SK-N-SH (cell line): Measurements from ENCODE around the gene STX19. TPM values are rescaled to one million over a fixed set of nuclear protein-coding genes. Genes with fewer than 3 reads are reported as not detected.

Experiments
- CTCF ChIA-PET: fragments of 300-600, 350-600 bp; formaldehyde crosslinking; extraction: SDS; loops from one replicate; lab custom pipeline; 2021; lab: Yijun Ruan, JAX
- POLR2A ChIA-PET: fragments of 350-600 bp; sonication (Branson Sonifier 250); formaldehyde crosslinking; extraction: SDS; loops from one replicate; lab custom pipeline; 2020; ENCODE audit warnings: antibody characterized with exemption, inconsistent platforms; lab: Yijun Ruan, JAX
- DNase-seq: peaks from one replicate; pipeline ENCODE4 v3.0.0; 2012
- H2AFZ ChIP-seq: fragments of 200-600 bp; sonication (generic); 2 replicates; pipeline ENCODE4 v1.8.1; 2016; ENCODE audit warnings: antibody characterized with exemption, mild to moderate bottlenecking, low read depth
- H3F3A ChIP-seq: fragments of 200-600 bp; sonication (generic); replicated peaks from 2 replicates; pipeline ENCODE3; 2016; ENCODE audit warnings: antibody characterized with exemption, mild to moderate bottlenecking; ENCODE audit not compliant: insufficient read depth
- H3K27ac ChIP-seq, 2 experiments: fragments of 200-500 bp in 1 of 2; fragments of 200-600 bp in 1 of 2; sonication (Bioruptor generic) in 1 of 2; sonication (generic), shearing (Covaris generic) in 1 of 2; 2 replicates each; pipeline versions ENCODE4 v1.5.1 to v1.6.1; 2014 to 2016; ENCODE audit warnings: low read depth in 2 of 2, inconsistent platforms in 1 of 2, low read length in 1 of 2, mild to moderate bottlenecking in 1 of 2, mixed read lengths in 1 of 2
- H3K27me3 ChIP-seq: fragments of 200-600 bp; sonication (generic), shearing (Covaris generic); 2 replicates; pipeline ENCODE4 v1.6.1; 2016; ENCODE audit warnings: mixed run types; ENCODE audit not compliant: insufficient read depth
- H3K36me3 ChIP-seq, 2 experiments: fragments of 200-500 bp in 1 of 2; fragments of 200-600 bp in 1 of 2; sonication (Bioruptor generic) in 1 of 2; sonication (generic) in 1 of 2; replicated peaks in 1 of 2; 2 replicates each; pipeline versions ENCODE3 to v1.5.1; 2014 to 2016; ENCODE audit warnings: low read length in 1 of 2, mild to moderate bottlenecking in 1 of 2; ENCODE audit not compliant: insufficient read depth in 2 of 2, control insufficient read depth in 1 of 2
- H3K4me1 ChIP-seq, 2 experiments: fragments of 200-500 bp in 1 of 2; fragments of 200-600 bp in 1 of 2; sonication (Bioruptor generic) in 1 of 2; sonication (generic), shearing (Covaris generic) in 1 of 2; 2 replicates each; pipeline versions ENCODE4 v1.5.1 to v1.6.1; 2014 to 2016; ENCODE audit warnings: low read depth in 1 of 2, low read length in 1 of 2, mixed run types in 1 of 2; ENCODE audit not compliant: insufficient read depth in 2 of 2, control insufficient read depth in 1 of 2
- H3K4me2 ChIP-seq: fragments of 200-600 bp; sonication (generic), shearing (Covaris generic); 2 replicates; pipeline ENCODE4 v1.6.1; 2017; ENCODE audit warnings: mixed run types
- H3K4me3 ChIP-seq, 2 experiments: fragments of 200-500 bp in 1 of 2; fragments of 200-600 bp in 1 of 2; sonication (Bioruptor generic) in 1 of 2; sonication (generic), shearing (Covaris generic) in 1 of 2; 2 replicates each; pipeline versions ENCODE4 v1.5.1 to v1.8.1; 2014 to 2016; ENCODE audit warnings: low read depth in 2 of 2, inconsistent platforms in 1 of 2, low read length in 1 of 2, mild to moderate bottlenecking in 1 of 2, mixed read lengths in 1 of 2, moderate library complexity in 1 of 2
- H3K79me2 ChIP-seq: fragments of 200-600 bp; sonication (generic); 2 replicates; pipeline ENCODE4 v1.8.1; 2017; ENCODE audit warnings: mild to moderate bottlenecking; ENCODE audit not compliant: insufficient read depth
- H3K9ac ChIP-seq: fragments of 200-600 bp; sonication (generic); 2 replicates; pipeline ENCODE4 v1.6.1; 2017; ENCODE audit warnings: mixed run types
- H3K9me2 ChIP-seq: fragments of 200-600 bp; sonication (generic); 2 replicates; pipeline ENCODE4 v1.6.1; 2017; ENCODE audit warnings: mixed run types
- H3K9me3 ChIP-seq: fragments of 200-600 bp; sonication (generic); 2 replicates; pipeline ENCODE4 v1.6.1; 2017; ENCODE audit warnings: mixed run types, mild to moderate bottlenecking, moderate library complexity
- H4K20me1 ChIP-seq: fragments of 200-600 bp; sonication (generic); 2 replicates; pipeline ENCODE4 v1.6.1; 2017; ENCODE audit warnings: mild to moderate bottlenecking, mixed run types; ENCODE audit not compliant: insufficient read depth
- CHD2 ChIP-seq: fragments of 150-350 bp; IDR thresholded peaks from 2 replicates; pipeline ENCODE4 v1.6.1; 2018; ENCODE audit warnings: low read length; ENCODE audit not compliant: partially characterized antibody
- EP300 ChIP-seq, 2 experiments: IDR thresholded peaks; 2 replicates each; pipeline versions ENCODE4 v1.4.0 to v1.6.1; 2012; ENCODE audit warnings: borderline replicate concordance in 1 of 2, low read depth in 1 of 2, low read length in 1 of 2
- FOXJ3 ChIP-seq: sonication (generic); formaldehyde crosslinking; IDR thresholded peaks from 2 replicates; pipeline ENCODE4 v1.5.1; 2020; ENCODE audit warnings: mild to moderate bottlenecking, missing genetic modification reagents
- GABPA ChIP-seq: IDR thresholded peaks from 2 replicates; pipeline ENCODE4 v1.4.0; 2012; ENCODE audit warnings: low read depth, mild to moderate bottlenecking
- RAD21 ChIP-seq: IDR thresholded peaks from 2 replicates; pipeline ENCODE4 v1.6.1; 2012; ENCODE audit warnings: mild to moderate bottlenecking, low read length
- RFX5 ChIP-seq: IDR thresholded peaks from 2 replicates; pipeline ENCODE4 v1.6.1; 2012; ENCODE audit warnings: mild to moderate bottlenecking, improper control_type of control experiment, low read length
- SMC3 ChIP-seq: IDR thresholded peaks from 2 replicates; pipeline ENCODE4 v1.6.1; 2012; ENCODE audit warnings: low read depth, low read length, improper control_type of control experiment
- WGBS: methylation state at CpG from one replicate; pipeline ENCODE4 v1.1.6; 2017; ENCODE audit warnings: low lambda C conversion rate; 5-methylcytosine and 5-hydroxymethylcytosine counted together
- polyA plus RNA-seq, 3 experiments: library from polyadenylated mRNA; depleted of rRNA; stranded (reverse); fragments of >200 nt; gene quantifications; 2 replicates each; pipeline ENCODE4 v1.2.3, GENCODE V29; 2012
- TF ChIP-seq, protein P1 (sequence below): fragments of 200-600 bp; sonication (generic); IDR thresholded peaks from 2 replicates; pipeline ENCODE4 v1.6.1; 2017; ENCODE audit warnings: antibody characterized with exemption, mild to moderate bottlenecking, moderate library complexity
- TF ChIP-seq, protein P2 (sequence below): IDR thresholded peaks from 2 replicates; pipeline ENCODE4 v1.6.1; 2012; ENCODE audit warnings: mild to moderate bottlenecking, low read depth, low read length, moderate library complexity

STX19 gene
- polyA plus RNA-seq, 1 of the 3 experiments (the other 2 are of a cell fraction): not detected

DNA sequence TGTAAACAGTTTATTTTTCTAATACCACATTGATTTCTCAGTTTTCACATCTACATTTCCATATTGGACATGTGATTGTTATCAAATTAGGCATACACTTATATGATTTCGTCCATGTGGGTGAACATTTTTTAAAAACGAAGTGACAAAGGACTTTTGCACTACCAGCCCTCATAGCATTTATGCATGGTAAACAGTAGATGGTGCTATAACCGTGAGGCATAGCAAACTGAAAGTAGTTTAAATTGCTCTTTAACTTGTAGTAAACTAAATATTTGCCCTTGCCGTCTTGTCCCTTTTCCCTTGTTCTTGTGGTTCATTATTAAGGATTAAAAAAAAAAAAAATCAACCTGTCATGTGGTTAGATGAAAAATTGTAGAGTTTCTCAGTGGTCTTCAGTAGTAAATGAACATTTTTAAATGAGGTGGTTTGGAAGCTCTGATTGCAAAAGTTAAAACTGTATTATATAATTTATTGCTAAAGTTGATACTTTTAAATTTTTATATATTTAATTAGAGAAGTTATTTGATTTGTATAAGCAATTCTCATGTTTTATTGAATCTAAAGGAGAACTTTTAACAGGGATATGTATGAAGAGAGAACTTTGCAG lies 24.0 kb downstream of the STX19 start:
- peak overlapping the region; percentile 57; the same call in 1 of the 2 replicates for H3K9ac ChIP-seq
- H3K36me3 ChIP-seq: peaks cover 2% of the 10 kb centered on the region in 2 experiments
- H3K4me1 ChIP-seq: peaks cover 0 to 4% of the 10 kb centered on the region in 2 experiments; a peak in 1 of 4 replicates
- ChIA-PET POLR2A (no interaction called here), CTCF (interaction anchor here (0.6 to 3.2 kb wide), 19 partner anchors 11 to 625 kb away, joined by 3 to 28 read pairs (median 4); no protein-coding TSS in a partner anchor)
- peak overlapping the region; percentile 29 to 57; a peak in 2 of 4 replicates for H3K4me3 ChIP-seq
- no peaks in the 10 kb centered on the region for H3K9me3 ChIP-seq
- H3K79me2 ChIP-seq: 0 out of 2 replicates have a peak, but pooled peaks cover 3% of the 10 kb centered on the region
- H3F3A ChIP-seq: no peaks in the 10 kb centered on the region
- 4% methylated on average over 4 of the region's 4 CpGs for WGBS
- H3K27ac ChIP-seq: peak overlapping the region in 1 of 2 experiments; percentile 16; a peak in 3 of 4 replicates
- H3K4me2 ChIP-seq: peak overlapping the region; percentile 69; the same call in 1 of the 2 replicates
- no peaks in the 10 kb centered on the region for H3K27me3 ChIP-seq
- peak; percentile 44 for DNase-seq
- no peaks in the 10 kb centered on the region for H4K20me1 ChIP-seq
- no peaks in the 10 kb centered on the region for H3K9me2 ChIP-seq
- TF ChIP-seq CHD2 (peak; percentile 32), EP300 (IDR thresholded peaks at IDR 0.05; ENCODE audit: borderline replicate concordance in 1 of 2, low read depth in 1 of 2, low read length in 1 of 2) (no peak), RAD21 (peak; percentile 83), GABPA (no peak), RFX5 (no peak), SMC3 (peak; percentile 67), FOXJ3 (CRISPR knock-in tag) (no peak)
- TF ChIP-seq, protein P1, sequence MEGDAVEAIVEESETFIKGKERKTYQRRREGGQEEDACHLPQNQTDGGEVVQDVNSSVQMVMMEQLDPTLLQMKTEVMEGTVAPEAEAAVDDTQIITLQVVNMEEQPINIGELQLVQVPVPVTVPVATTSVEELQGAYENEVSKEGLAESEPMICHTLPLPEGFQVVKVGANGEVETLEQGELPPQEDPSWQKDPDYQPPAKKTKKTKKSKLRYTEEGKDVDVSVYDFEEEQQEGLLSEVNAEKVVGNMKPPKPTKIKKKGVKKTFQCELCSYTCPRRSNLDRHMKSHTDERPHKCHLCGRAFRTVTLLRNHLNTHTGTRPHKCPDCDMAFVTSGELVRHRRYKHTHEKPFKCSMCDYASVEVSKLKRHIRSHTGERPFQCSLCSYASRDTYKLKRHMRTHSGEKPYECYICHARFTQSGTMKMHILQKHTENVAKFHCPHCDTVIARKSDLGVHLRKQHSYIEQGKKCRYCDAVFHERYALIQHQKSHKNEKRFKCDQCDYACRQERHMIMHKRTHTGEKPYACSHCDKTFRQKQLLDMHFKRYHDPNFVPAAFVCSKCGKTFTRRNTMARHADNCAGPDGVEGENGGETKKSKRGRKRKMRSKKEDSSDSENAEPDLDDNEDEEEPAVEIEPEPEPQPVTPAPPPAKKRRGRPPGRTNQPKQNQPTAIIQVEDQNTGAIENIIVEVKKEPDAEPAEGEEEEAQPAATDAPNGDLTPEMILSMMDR: peak; percentile 89
- TF ChIP-seq, protein P2, sequence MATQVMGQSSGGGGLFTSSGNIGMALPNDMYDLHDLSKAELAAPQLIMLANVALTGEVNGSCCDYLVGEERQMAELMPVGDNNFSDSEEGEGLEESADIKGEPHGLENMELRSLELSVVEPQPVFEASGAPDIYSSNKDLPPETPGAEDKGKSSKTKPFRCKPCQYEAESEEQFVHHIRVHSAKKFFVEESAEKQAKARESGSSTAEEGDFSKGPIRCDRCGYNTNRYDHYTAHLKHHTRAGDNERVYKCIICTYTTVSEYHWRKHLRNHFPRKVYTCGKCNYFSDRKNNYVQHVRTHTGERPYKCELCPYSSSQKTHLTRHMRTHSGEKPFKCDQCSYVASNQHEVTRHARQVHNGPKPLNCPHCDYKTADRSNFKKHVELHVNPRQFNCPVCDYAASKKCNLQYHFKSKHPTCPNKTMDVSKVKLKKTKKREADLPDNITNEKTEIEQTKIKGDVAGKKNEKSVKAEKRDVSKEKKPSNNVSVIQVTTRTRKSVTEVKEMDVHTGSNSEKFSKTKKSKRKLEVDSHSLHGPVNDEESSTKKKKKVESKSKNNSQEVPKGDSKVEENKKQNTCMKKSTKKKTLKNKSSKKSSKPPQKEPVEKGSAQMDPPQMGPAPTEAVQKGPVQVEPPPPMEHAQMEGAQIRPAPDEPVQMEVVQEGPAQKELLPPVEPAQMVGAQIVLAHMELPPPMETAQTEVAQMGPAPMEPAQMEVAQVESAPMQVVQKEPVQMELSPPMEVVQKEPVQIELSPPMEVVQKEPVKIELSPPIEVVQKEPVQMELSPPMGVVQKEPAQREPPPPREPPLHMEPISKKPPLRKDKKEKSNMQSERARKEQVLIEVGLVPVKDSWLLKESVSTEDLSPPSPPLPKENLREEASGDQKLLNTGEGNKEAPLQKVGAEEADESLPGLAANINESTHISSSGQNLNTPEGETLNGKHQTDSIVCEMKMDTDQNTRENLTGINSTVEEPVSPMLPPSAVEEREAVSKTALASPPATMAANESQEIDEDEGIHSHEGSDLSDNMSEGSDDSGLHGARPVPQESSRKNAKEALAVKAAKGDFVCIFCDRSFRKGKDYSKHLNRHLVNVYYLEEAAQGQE: no peak
- peak overlapping the region; percentile 85 for H2AFZ ChIP-seq
